Loucy (cell line): ENCODE measurements around the gene AFF3.
"Not testable (repeated sequence)": the region's sequence is repeated elsewhere in the genome, so short reads cannot be mapped to it uniquely, and the experiment has no call there.

Experiments
- CTCF ChIP-seq: fragments of 200-600 bp; sonication (generic); conservative IDR thresholded peaks from 2 replicates; pipeline ENCODE4 v1.5.1; 2014; ENCODE audit warnings: mild to moderate bottlenecking, antibody characterized with exemption, low read length
- EZH2phosphoT487 ChIP-seq: fragments of 200-600 bp; IDR thresholded peaks from 2 replicates; pipeline ENCODE4 v1.6.1; 2018; ENCODE audit warnings: antibody characterized with exemption, mild to moderate bottlenecking, moderate library complexity, borderline replicate concordance

- not testable (repeated sequence) for TF ChIP-seq CTCF, EZH2phosphoT487
Observed at GRCh38 chr2:100082302-100082978, 60.0 kb downstream of the AFF3 start.
